HG03159 (cell line): ENCODE measurements around the gene TMEM132C.
"Not testable (repeated sequence)": the region's sequence is repeated elsewhere in the genome, so short reads cannot be mapped to it uniquely, and the experiment has no call there.

Experiments used
- ATAC-seq: cut with Tn5 transposase; IDR thresholded peaks from one replicate; pipeline ENCODE4 v1.9.1; 2021; ENCODE audit warnings: mild to moderate bottlenecking, moderate library complexity; ENCODE audit not compliant: unreplicated experiment

Gene TMEM132C

GRCh38 chr12:128551266-128551665 lies 284.3 kb downstream of the TMEM132C start:
- ATAC-seq, result no peak

- no peak for ATAC-seq
Measured at GRCh38 chr12:128554546-128555304, 287.8 kb downstream of the TMEM132C start.

GRCh38 chr12:128557231-128557630 lies 290.3 kb downstream of the TMEM132C start:
- ATAC-seq, result no peak

- ATAC-seq, result no peak
Measured at GRCh38 chr12:128564956-128565355, 298.0 kb downstream of the TMEM132C start.

- no peak for ATAC-seq
Measured at GRCh38 chr12:128567730-128568129, 300.8 kb downstream of the TMEM132C start.

GRCh38 chr12:128570191-128571065 lies 303.5 kb downstream of the TMEM132C start:
- no peak for ATAC-seq

GRCh38 chr12:128571906-128572810 lies 305.2 kb downstream of the TMEM132C start:
- no peak for ATAC-seq

- no peak for ATAC-seq
Measured at GRCh38 chr12:128573907-128574306, 306.9 kb downstream of the TMEM132C start.

GRCh38 chr12:128578045-128578444 lies 311.1 kb downstream of the TMEM132C start:
- ATAC-seq, result no peak

GRCh38 chr12:128581321-128581761 lies 314.4 kb downstream of the TMEM132C start:
- no peak for ATAC-seq

- no peak for ATAC-seq
Measured at GRCh38 chr12:128583453-128583852, 316.5 kb downstream of the TMEM132C start.

GRCh38 chr12:128586451-128587029 lies 319.6 kb downstream of the TMEM132C start:
- ATAC-seq, result no peak

GRCh38 chr12:128587918-128588317 lies 320.9 kb downstream of the TMEM132C start:
- ATAC-seq, result no peak

- ATAC-seq, result no peak
Measured at GRCh38 chr12:128592220-128592744, 325.3 kb downstream of the TMEM132C start.

- no peak for ATAC-seq
Measured at GRCh38 chr12:128594521-128594920, 327.6 kb downstream of the TMEM132C start.

GRCh38 chr12:128595609-128596008 lies 328.6 kb downstream of the TMEM132C start:
- ATAC-seq, result no peak

- no peak for ATAC-seq
Measured at GRCh38 chr12:128600886-128601285, 333.9 kb downstream of the TMEM132C start.

GRCh38 chr12:128603573-128604115 lies 336.7 kb downstream of the TMEM132C start:
- ATAC-seq, result no peak

- not testable (repeated sequence) for ATAC-seq
Measured at GRCh38 chr12:128604219-128604618, 337.2 kb downstream of the TMEM132C start.

- no peak for ATAC-seq
Measured at GRCh38 chr12:128606051-128606450, 339.1 kb downstream of the TMEM132C start.
